Esophagus muscularis mucosa (tissue), 4 donors: Measurements from ENCODE around the gene NSMCE1. TPM values are rescaled to one million over a fixed set of nuclear protein-coding genes. Genes with fewer than 3 reads are reported as not detected.

ENCODE experiments used
- DNase-seq: peaks from one replicate; pipeline ENCODE4 v3.0.0-alpha.2; 2017; ENCODE audit errors: extremely low spot score
- H3K27ac ChIP-seq, 4 donors: fragments of 200-600 bp; sonication (generic); replicated peaks in 1 of 4; 1 replicate in 3 of 4; 2 replicates in 1 of 4; pipeline ENCODE4 v1.5.1; 2016 to 2019; ENCODE audit warnings: mild to moderate bottlenecking in 1 of 4
- H3K27me3 ChIP-seq, 4 donors: fragments of 200-600 bp; sonication (generic); one replicate each; pipeline versions ENCODE4 v1.5.1 to v1.6.0; 2016 to 2019
- H3K36me3 ChIP-seq, 4 donors: fragments of 200-600 bp; sonication (generic); one replicate each; pipeline ENCODE4 v1.5.1; 2016 to 2019
- H3K4me1 ChIP-seq, 4 donors: fragments of 200-600 bp; sonication (generic); one replicate each; pipeline ENCODE4 v1.5.1; 2016 to 2019
- H3K4me3 ChIP-seq, 4 donors: fragments of 200-600 bp; sonication (generic); 1 replicate in 2 of 4; 2 replicates in 2 of 4; pipeline ENCODE4 v1.5.1; 2016 to 2019; ENCODE audit warnings: mild to moderate bottlenecking in 4 of 4, moderate library complexity in 1 of 4
- H3K9me3 ChIP-seq, 4 donors: fragments of 200-600 bp; sonication (generic); 1 replicate in 3 of 4; 2 replicates in 1 of 4; pipeline ENCODE4 v1.5.1; 2016 to 2019
- CTCF ChIP-seq, 3 experiments: fragments of 200-600 bp in 2 of 3; fragments of 450-650 bp in 1 of 3; sonication (generic) in 2 of 3; IDR thresholded peaks; one replicate each; pipeline ENCODE4 v1.5.1; 2017 to 2019; ENCODE audit warnings: antibody characterized with exemption in 3 of 3, mild to moderate bottlenecking in 2 of 3, moderate library complexity in 1 of 3
- EP300 ChIP-seq: sonication (generic); formaldehyde crosslinking; IDR thresholded peaks from one replicate; pipeline ENCODE4 v1.6.1; 2017; ENCODE audit warnings: antibody characterized with exemption
- POLR2A ChIP-seq: fragments of 450-650 bp; IDR thresholded peaks from one replicate; pipeline ENCODE4 v1.6.1; 2017; ENCODE audit warnings: antibody characterized with exemption, moderate library complexity, mild to moderate bottlenecking, low read depth
- POLR2AphosphoS5 ChIP-seq, 2 donors: sonication (generic); formaldehyde crosslinking; IDR thresholded peaks; one replicate each; pipeline ENCODE4 v1.6.1; 2017; ENCODE audit warnings: antibody characterized with exemption in 2 of 2
- WGBS: methylation state at CpG from one replicate; pipeline ENCODE4 v1.1.5; 2018; 5-methylcytosine and 5-hydroxymethylcytosine counted together
- intact Hi-C: fragments of 100-400 bp; cut with DNase I; formaldehyde crosslinking; loops from one replicate; pipeline ENCODE4 v1.15.1; 2023
- total RNA-seq, 4 donors: library from RNA; depleted of rRNA; stranded (reverse); fragments of >200 nt; gene quantifications; one replicate each; pipeline versions ENCODE4 v1.1.0 to v1.2.1, GENCODE V29; 2016

The NSMCE1 gene
- total RNA-seq, 4 donors from 2014 or later, result 49.7 to 68.8 (median 64.0) TPM

- Histone ChIP-seq H3K4me1 (peaks cover 10 to 36% (median 34%) of the 10 kb centered on the region in 4 donors), H3K27ac (no peak overlapping the region), H3K9me3 (no peaks in the 10 kb centered on the region), H3K4me3 (no peak overlapping the region), H3K27me3 (no peaks in the 10 kb centered on the region), H3K36me3 (no peaks in the 10 kb centered on the region)
- TF ChIP-seq POLR2A, result no peak
- no peak for TF ChIP-seq CTCF (IDR thresholded peaks at IDR 0.05)
- TF ChIP-seq EP300, result no peak
- no peak for TF ChIP-seq POLR2AphosphoS5 (IDR thresholded peaks at IDR 0.05)
- WGBS, result 96% methylated on average over 11 of the region's 11 CpGs
- DNase-seq, result no peak
- intact Hi-C loops, result no loop called here
These were observed 19.3 kb upstream of the NSMCE1 start for GRCh38 chr16:27287887-27288286.

DNA sequence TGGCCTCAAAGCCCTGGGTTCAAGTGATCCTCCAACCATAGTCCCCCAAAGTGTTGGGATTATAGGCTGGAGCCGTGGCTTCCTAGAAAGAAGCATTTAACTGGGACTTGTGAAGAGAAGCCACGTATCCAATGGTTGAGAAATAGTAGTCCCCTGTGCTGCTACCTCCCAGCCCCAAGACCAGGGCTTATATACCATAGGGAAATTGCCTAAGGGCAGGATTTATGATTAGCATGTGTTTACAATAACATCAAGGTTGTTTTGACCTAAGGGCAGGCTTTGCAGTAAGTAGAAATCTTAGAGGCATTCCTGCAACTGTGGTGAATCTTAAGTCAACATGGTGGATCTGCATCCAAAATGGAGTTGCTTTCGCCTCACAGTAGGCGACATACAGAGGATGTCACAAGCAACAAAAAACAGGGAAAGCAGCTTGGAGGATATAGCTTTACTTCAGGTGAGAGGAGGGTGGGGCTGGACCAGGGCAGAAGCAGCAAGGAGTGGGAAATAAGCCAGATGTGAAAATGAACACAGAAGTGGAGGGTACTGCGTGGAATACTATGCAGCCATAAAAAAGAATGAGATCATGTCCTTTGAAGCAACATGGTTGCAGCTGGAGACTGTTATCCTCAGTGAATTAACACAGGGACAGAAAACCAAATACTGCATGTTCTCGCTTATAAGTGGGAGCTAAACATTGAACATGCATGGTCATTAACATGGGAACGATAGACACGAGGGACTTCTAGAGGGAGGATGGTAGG lies 18.7 kb upstream of the NSMCE1 start:
- WGBS, result 95% methylated on average over 8 of the region's 8 CpGs
- Histone ChIP-seq H3K4me1 (peaks cover 10 to 36% (median 34%) of the 10 kb centered on the region in 4 donors), H3K27ac (peak overlapping the region in 3 of 4 donors; percentile 31 to 49 (median 34)), H3K4me3 (no peak overlapping the region), H3K36me3 (no peaks in the 10 kb centered on the region), H3K9me3 (no peaks in the 10 kb centered on the region), H3K27me3 (no peaks in the 10 kb centered on the region)
- DNase-seq, result no peak
- TF ChIP-seq POLR2AphosphoS5 (IDR thresholded peaks at IDR 0.05) (no peak), POLR2A (no peak), EP300 (no peak), CTCF (IDR thresholded peaks at IDR 0.05) (no peak)
- intact Hi-C loops, result no loop called here

DNA sequence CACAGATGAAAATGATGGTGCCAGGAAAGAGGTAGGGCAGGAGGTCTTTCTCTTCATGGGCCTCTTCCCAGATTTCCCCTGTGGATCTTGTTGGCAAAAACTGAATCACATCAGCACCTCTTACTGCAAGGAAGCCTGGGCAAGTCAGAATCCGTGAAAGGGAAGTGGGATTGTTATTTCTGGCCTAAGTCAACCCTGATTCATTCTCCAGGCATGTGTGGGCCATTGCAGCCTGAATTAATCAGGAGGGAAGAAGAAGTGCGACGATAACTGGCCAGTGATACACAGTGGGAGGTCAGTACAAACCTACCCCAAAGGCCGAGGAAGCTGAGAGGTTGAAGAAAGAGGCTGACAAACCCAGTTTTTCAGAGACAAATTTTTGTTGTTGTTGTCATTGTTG lies 17.9 kb upstream of the NSMCE1 start:
- no peak for DNase-seq
- Histone ChIP-seq H3K36me3 (no peaks in the 10 kb centered on the region), H3K27ac (peak overlapping the region; percentile 31 to 49 (median 37)), H3K4me3 (no peak overlapping the region), H3K9me3 (no peaks in the 10 kb centered on the region), H3K4me1 (peaks cover 10 to 33% (median 30%) of the 10 kb centered on the region in 4 donors), H3K27me3 (no peaks in the 10 kb centered on the region)
- TF ChIP-seq POLR2A (no peak), POLR2AphosphoS5 (IDR thresholded peaks at IDR 0.05) (peak; percentile 32 to 45)
- intact Hi-C loops, result no loop called here
- WGBS, result 36% methylated on average over 4 of the region's 4 CpGs

DNA sequence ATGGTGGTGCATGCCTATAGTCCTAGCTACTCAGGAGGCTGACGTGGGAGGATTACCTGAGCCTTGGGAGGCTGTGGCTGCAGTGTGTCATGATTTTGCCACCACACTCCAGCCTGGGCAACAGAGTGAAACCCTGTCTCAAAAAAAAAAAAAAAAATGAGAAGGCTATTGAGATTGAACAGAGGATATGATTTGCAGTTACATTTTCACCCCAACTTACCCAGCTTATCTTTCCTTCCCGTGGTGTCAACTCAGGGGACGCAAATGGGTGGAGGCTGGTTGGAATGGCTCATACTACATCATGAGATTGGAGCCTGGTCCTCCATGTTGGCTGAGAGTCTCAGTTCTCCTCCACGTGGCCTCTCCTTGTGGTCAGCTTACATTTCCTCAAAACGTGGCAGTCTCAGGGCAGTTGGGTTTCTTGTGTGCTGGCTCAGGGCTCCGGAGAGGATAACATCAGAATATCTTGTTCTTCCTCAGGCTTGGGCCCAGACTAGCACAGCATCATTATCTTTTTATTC lies 17.2 kb upstream of the NSMCE1 start:
- whole genome bisulfite sequencing, result 82% methylated on average over 6 of the region's 6 CpGs
- intact Hi-C loops, result no loop called here
- TF ChIP-seq EP300 (no peak), POLR2AphosphoS5 (IDR thresholded peaks at IDR 0.05) (no peak)
- no peaks in the 10 kb centered on the region for H3K9me3 ChIP-seq
- no peaks in the 10 kb centered on the region for H3K36me3 ChIP-seq
- peak overlapping the region in 2 of 4 donors; percentile 31 to 40 for H3K27ac ChIP-seq
- no peak for DNase-seq
- H3K4me1 ChIP-seq, result peaks cover 10 to 26% (median 23%) of the 10 kb centered on the region in 4 donors
- H3K27me3 ChIP-seq, result no peaks in the 10 kb centered on the region
- no peak overlapping the region for H3K4me3 ChIP-seq

- H3K27me3 ChIP-seq, result no peaks in the 10 kb centered on the region
- H3K36me3 ChIP-seq, result no peaks in the 10 kb centered on the region
- H3K27ac ChIP-seq, result no peak overlapping the region
- DNase-seq, result peak; percentile 39
- H3K4me1 ChIP-seq, result peaks cover 10 to 19% (median 17%) of the 10 kb centered on the region in 4 donors
- 94% methylated on average over 7 of the region's 7 CpGs for WGBS
- H3K9me3 ChIP-seq, result no peaks in the 10 kb centered on the region
- no peak for TF ChIP-seq EP300
- no peak for TF ChIP-seq POLR2AphosphoS5 (IDR thresholded peaks at IDR 0.05)
- TF ChIP-seq CTCF (IDR thresholded peaks at IDR 0.05), result no peak
- no peak for TF ChIP-seq POLR2A
- H3K4me3 ChIP-seq, result no peak overlapping the region
- intact Hi-C loops, result no loop called here
These were observed 16.5 kb upstream of the NSMCE1 start for GRCh38 chr16:27284865-27285675.
